Brain pericyte (primary cell): ENCODE data around the gene AMPD2.
A peak's percentile ranks its signal among the peaks of the same experiment; 100 is the strongest.

ENCODE experiments used
- DNase-seq: peaks from one replicate; pipeline ENCODE4 v3.0.0-alpha.2; 2012; ENCODE audit warnings: low read depth, low spot score

Gene AMPD2

GRCh38 chr1:109630898-109631512 lies 11.4 kb downstream of the AMPD2 start:
- DNase-seq: no peak

DNA sequence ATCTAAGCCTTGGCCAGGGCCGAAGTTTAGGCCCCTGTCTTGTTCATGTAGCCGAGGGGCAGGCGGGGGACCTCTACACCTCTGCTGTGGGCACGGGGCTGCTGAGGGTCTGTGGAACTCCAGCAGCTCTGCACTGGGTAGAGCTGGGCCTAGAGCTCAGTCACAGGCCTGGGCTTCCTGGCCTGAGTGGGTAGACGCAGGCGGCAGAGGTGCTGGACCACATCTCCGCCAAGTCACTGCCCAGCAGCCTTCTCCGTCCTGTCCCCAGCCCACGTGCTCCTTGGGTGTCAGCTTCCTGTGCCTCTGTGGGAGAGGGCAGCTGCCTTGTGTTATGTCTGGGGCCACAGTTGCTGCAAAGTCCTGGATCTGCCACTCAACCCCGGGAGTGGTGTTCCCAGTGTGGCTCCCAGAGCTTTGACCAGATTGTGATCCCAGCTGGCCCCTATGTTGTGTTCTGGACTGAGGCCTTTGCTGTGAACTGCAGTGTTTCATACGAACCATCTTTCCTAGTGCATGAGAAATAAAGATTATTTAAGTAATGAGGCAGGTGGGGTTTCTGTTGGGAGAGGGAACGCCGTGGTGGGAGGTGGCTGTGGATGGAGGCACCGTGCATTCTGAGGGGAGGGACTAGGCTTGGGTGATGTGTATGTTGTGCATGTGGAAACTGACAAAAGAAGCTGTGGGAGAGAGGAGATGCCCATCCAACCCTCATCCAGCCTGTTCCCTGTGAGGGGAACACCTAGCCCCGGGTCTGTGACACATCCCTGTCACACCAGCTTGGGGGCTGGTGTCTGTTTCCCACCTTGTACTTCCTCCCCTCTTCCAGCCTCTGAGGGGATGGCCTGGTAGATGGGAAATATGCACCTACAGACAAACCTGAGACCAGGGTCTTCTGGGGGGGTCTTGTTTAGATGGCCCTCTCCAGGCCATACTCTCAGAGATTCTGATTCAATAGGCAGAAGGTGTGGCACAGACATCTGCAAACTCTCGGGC lies 12.2 kb downstream of the AMPD2 start:
- DNase-seq: no peak

- no peak for DNase-seq
Measured at GRCh38 chr1:109632671-109633346, 13.2 kb downstream of the AMPD2 start.

DNA sequence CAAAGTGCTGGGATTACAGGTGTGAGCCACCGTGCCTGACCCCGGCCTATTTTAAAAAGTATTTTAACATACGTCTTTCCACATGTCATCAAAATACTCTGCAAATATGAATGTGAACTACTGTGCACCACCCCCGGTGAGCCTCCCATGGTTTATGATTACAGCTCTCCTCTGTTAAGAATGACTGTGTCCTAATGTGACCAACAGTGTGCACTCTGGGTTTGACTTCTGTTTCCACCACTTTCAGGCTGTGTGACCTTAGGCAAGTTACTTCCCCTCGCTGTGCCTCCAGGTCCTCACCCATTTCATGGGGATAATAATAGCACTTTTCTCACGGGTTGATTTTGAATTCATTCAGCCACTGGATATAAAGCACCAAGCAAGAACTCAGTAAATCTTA lies 14.7 kb downstream of the AMPD2 start:
- no peak for DNase-seq

DNA sequence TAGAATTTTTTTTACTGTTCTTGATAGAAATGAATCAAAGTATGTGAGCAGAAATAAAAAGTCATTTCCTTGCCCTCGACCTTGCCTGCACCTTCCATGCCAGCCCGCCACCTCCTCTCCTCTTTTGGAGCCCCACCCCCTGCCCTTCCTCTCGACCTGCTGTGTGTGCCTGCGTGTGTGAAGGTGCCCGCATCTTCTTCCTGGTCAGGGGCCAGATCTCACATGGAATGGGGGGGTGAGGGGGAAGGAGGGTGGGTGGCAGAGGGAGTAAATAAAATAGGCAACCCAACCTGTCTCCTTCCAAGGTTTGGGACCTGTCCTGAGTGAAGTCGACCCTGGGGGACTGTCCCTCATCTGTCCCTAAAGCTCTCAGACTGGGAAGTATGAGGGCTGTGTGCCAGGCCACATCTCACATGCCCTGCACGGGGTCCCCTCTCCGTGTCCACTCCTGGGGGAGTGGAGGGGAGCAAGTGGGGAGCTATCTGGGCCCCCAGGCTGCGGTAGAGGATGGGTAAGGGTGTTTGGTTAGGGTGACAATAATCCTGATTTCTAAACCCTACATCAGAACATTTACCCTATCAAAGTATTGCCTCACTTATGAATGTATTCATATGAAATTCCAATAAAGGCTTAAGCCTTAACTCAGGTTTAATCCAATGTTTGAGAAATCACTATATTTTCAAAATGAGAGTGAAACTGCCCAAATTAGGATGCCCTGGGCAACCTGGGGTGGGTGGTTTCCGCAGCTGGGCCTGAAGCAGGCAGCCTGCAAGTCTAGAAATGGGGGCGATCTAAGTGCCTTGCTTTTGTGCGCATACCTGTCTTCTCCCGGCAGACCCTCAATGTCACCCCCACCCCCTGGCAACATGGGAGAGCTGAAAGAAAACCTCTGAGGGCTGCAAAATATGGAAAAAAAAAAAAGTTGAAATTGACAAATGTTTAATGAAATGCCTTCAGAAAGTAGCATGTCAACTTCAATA lies 15.4 kb downstream of the AMPD2 start:
- DNase-seq: no peak

DNA sequence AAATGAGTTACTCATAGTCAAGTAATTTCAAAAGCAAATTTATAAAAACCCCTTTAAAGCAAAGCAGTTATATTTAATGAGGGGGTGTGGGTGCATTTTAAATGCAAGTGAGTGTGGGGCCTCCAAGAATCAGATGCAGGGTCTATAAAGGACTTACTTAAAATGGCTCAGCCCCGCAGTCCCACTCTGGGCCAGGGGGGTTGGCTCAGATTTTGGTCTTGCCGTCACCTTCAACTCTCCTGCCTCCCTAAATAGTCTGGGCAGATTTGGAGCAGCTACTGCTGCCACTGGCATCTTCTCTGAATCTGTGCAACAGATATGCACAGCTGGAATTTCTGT lies 16.2 kb downstream of the AMPD2 start:
- DNase-seq: no peak

GRCh38 chr1:109636201-109636952 lies 16.7 kb downstream of the AMPD2 start:
- DNase-seq: peak; percentile 58

DNA sequence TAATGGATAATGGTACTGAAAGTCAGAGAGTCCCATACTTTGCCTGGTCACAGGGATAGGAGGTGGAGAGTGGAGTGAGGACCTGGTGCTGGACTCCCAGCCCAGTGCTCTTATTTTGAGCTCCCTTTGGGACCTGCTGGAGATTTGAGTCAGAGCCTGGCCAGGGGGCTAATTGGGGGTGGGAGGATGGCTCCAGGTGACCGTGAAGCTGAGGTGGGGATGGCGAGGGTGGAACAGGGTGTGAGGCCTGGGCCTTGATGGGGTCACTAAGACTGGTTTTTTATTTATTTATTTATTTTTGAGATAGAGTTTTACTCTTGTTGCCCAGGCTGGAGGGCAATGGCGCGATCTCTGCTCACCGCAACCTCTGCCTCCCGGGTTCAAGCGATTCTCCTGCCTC lies 17.8 kb downstream of the AMPD2 start:
- no peak for DNase-seq

DNA sequence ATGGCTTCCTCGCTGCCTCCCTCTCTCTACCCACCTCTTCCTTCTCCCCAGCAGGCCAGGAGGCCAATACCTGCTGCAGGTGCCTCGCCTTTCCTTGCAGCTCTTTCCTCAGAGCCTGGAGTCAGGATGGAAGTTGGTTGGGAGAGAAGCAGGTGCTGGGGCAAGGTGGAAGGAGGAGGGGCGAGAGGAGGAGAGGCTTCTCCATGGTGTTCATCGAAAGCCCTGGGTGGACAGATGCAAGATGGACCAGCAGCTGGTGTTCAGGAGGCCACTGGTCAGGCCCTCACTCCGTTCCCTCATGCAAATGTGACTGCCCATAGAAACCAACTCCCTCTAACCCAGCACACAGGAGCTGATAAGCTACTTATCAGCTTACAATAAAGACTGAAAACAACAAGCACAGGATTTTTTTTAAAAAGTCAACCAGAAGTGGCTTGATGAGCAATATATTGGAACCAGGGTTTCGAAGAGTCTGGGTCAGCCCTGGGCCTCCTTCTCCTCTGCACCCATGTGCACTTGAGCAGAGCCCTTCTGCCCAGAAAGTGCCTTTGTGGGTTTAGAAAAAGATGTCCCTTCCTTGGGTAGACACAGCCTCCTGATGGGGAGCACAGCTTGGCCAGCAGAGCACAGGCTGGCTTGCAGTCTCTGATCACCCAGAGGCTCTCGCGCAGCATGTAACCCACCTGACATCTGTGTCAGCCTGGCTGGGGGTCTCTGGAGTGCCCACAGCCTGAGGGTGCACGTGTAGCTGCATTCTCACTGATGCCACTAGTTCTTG lies 19.6 kb downstream of the AMPD2 start:
- no peak for DNase-seq

- no peak for DNase-seq
Measured at GRCh38 chr1:109639841-109640184, 20.2 kb downstream of the AMPD2 start.

DNA sequence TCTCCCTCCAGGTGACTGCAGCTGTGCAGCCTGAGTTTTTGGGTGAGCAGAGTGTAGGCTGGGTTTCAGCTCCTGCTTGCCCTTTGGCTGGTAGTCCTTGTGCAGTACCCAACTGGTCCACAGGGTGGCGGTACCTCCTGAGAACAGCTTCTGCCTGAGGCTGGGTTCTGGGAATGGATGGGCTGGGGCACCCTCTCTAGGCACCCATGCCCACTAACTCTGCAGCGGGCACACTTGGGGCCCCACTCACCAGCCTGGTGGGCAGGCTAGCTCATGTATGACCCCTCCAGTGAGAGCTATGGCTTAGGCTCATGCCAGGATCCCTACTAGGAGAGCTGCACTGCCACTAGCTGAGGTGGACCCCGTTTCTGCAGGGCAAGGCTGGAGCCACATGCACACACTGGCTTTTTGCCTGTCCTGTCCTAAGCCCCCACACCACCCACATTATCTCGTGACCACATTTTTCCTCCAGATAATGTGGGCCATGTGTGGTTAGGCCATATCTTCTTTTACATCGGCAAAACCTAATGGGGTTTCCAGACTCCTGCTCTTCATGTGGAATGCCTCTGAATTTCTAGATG lies 20.7 kb downstream of the AMPD2 start:
- DNase-seq: no peak

DNA sequence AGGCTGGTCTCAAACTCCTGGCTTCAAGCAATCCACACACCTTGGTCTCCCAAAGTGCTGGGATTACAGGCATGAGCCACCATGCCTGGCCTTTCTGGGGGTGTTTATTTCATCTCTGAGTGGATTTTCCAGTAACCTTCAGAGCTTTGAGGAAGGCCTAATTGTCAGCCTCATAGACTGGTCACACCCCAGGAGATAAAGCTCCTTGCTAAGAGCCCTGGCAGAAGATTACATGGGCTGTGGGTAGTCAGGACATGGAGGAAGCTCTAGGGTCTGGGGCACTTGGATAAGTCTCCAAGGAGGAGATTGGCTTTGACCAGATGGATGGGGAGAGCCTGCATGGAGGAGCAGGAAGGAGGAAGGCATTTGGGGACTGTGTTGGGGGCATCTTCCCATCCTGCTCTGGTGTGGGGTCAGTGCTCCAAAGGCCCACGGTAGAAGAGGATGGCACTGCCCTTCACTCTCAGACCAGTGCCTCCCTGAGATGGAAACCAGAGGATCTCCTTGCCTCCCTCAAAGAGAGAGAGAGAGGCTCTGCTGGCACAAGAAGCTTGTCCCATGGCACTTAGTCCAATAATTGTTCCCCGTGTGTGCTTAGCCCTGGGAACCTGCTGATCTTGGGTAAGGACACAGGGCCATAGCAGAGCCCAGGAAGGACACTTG lies 21.6 kb downstream of the AMPD2 start:
- DNase-seq: no peak

GRCh38 chr1:109641861-109642260 lies 22.2 kb downstream of the AMPD2 start:
- DNase-seq: no peak

GRCh38 chr1:109642626-109643025 lies 23.0 kb downstream of the AMPD2 start:
- no peak for DNase-seq

DNA sequence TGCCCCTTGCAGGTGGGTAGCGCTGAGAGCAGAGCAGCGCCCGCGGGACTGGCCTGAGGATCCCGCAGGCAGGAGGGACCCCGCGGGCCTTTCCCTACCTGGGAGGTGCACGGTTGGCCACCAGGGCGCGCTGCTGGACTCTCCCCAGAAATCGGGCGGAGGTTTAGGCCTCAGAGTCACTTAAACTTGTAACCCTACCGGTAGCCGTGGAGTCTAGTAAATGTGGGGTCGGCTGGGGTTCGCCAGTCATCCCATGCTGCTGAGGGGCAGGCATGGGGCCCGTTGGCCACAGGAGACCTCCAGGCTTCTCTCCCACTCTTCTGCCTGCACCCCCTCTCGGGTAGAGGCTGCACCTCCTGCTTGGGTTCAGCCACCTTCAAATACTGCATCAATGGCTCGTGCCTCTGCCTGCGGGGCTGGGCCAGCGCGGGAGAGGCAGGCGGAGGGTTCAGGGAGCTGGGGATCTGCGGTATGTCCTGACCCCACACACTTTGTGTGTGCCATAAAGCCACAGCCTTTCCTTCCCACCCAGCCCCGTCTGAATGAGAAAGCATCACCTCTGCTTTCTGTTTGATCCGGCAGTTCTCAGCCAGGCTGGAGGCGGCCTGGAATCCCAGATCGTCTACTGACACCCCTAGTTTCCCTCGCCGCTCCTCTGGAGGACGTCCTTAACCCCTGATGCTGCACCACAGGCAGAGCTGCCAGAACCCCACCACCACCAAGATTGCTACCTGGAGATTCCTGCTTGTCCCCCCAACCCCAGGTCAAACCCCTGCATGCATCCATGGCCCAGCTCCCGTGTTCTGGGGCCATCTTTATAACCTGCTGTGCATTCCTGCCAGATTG lies 24.0 kb downstream of the AMPD2 start:
- no peak for DNase-seq

DNA sequence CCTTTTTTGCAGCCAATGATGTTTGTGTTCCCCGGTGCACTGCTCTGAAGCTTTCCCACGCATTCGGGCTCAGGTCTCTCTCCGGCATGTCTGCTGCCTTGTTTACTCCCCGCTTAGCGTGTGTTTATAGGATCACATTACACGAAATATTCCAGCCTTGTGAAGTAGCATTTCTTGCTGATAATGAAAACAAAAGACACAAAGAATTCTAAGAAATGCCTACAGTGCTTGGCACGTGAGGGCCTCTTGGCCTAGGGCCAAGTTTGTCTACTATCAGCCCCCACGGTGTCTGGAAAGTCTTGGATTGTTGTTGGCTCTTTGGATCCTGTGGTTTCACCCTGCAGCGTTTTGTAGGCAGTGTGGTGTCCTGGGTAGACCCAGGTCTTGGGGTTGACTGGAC lies 25.0 kb downstream of the AMPD2 start:
- DNase-seq: no peak

DNA sequence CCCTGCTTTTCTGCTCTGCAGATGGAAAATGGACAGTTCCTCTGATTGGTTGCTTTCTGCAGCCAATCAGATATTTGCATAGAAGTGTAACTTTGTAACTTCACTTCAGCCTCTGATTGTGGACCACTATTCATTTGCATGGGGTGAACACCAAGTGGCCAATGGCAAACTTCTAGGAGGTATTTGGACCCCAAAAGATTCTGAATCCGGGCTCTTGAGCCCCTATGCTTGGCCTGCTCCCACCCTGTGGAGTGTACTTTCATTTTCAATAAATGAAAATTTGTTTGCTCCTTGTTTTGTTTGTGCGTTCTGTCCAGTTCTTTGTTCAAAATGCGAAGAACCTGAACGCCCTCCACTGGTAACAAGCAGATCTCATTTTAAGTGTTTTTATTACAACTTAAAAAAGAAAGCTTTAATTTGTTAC lies 29.9 kb downstream of the AMPD2 start:
- no peak for DNase-seq

- no peak for DNase-seq
Measured at GRCh38 chr1:109650609-109651008, 31.0 kb downstream of the AMPD2 start.
